Gastrocnemius medialis (tissue), 4 donors: ENCODE results near the gene CERCAM.

Experiments
- CTCF ChIP-seq, 5 experiments: fragments of 450-650 bp in 3 of 5; fragments of 200-600 bp in 2 of 5; sonication (generic) in 2 of 5; IDR thresholded peaks in 4 of 5; conservative IDR thresholded peaks in 1 of 5; 1 replicate in 4 of 5; 2 replicates in 1 of 5; pipeline ENCODE4 v1.5.1; 2016 to 2019; ENCODE audit warnings: antibody characterized with exemption in 5 of 5, mild to moderate bottlenecking in 3 of 5, moderate library complexity in 3 of 5
- POLR2A ChIP-seq, 2 donors: fragments of 450-650 bp; IDR thresholded peaks; one replicate each; pipeline ENCODE4 v1.6.1; 2017; ENCODE audit warnings: antibody characterized with exemption in 2 of 2, mild to moderate bottlenecking in 2 of 2, moderate library complexity in 2 of 2

- TF ChIP-seq CTCF (IDR thresholded peaks at IDR 0.05 in 4 of 5, conservative IDR thresholded peaks at IDR 0.05 in 1 of 5) (no peak), POLR2A (IDR thresholded peaks at IDR 0.05) (no peak)
Measured at GRCh38 chr9:128409978-128410377, 10.7 kb upstream of the CERCAM start.
